Nephron progenitor cell (in vitro differentiated cells): ENCODE measurements around the gene CFAP251.
A peak's percentile ranks its signal among the peaks of the same experiment; 100 is the strongest.
"Not testable (repeated sequence)": the region's sequence is repeated elsewhere in the genome, so short reads cannot be mapped to it uniquely, and the experiment has no call there.

Source experiments
- DNase-seq: peaks from one replicate; pipeline ENCODE4 v3.0.0; 2021
- H3K27ac Mint-ChIP-seq: 2 replicates; pipeline ENCODE4 v1.8.0; 2021; ENCODE audit warnings: mild to moderate bottlenecking, moderate library complexity, mixed read lengths
- H3K27me3 Mint-ChIP-seq: 2 replicates; pipeline ENCODE4 v1.8.0; 2021; ENCODE audit warnings: mild to moderate bottlenecking, low read depth, mixed read lengths; ENCODE audit not compliant: poor library complexity
- H3K36me3 Mint-ChIP-seq: 2 replicates; pipeline ENCODE4 v1.8.0; 2021; ENCODE audit warnings: low read depth, mixed read lengths
- H3K4me1 Mint-ChIP-seq: 2 replicates; pipeline ENCODE4 v1.8.0; 2021; ENCODE audit warnings: mixed read lengths
- H3K4me3 Mint-ChIP-seq: 2 replicates; pipeline ENCODE4 v1.8.0; 2021; ENCODE audit warnings: mild to moderate bottlenecking, moderate library complexity, mixed read lengths
- H3K9me3 Mint-ChIP-seq: 2 replicates; pipeline ENCODE4 v1.8.0; 2021; ENCODE audit warnings: mild to moderate bottlenecking, moderate library complexity, mixed read lengths
- TF ChIP-seq, protein P1 (sequence below): fragments of 200-600 bp; sonication (generic); IDR thresholded peaks from 2 replicates; pipeline ENCODE4 v1.5.0; 2021; ENCODE audit warnings: antibody characterized with exemption

Gene CFAP251

DNA sequence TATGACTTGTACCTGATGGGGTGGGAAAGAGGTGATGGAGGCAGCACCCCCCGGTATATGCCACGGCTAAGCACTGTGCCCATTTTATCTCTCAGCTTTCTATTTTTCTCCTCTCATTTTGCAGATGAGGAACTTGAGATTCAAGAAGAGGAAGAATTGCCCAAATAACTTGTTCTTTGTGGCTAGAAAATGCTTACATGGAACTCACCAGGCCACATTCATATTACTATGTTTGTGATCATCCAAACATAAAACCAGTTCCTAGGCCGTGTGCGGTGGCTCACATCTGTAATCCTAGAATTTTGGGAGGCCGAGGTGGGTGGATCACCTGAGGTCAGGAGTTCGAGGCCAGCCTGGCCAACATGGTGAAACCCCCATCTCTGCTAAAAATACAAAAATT lies 44.3 kb upstream of the CFAP251 start:
- Mint-ChIP-seq H3K9me3 (no peaks in the 10 kb centered on the region), H3K36me3 (no peaks in the 10 kb centered on the region), H3K27me3 (peaks cover 4% of the 10 kb centered on the region), H3K4me3 (no peak overlapping the region), H3K27ac (no peak overlapping the region), H3K4me1 (peaks cover 16% of the 10 kb centered on the region)
- TF ChIP-seq, protein P1, sequence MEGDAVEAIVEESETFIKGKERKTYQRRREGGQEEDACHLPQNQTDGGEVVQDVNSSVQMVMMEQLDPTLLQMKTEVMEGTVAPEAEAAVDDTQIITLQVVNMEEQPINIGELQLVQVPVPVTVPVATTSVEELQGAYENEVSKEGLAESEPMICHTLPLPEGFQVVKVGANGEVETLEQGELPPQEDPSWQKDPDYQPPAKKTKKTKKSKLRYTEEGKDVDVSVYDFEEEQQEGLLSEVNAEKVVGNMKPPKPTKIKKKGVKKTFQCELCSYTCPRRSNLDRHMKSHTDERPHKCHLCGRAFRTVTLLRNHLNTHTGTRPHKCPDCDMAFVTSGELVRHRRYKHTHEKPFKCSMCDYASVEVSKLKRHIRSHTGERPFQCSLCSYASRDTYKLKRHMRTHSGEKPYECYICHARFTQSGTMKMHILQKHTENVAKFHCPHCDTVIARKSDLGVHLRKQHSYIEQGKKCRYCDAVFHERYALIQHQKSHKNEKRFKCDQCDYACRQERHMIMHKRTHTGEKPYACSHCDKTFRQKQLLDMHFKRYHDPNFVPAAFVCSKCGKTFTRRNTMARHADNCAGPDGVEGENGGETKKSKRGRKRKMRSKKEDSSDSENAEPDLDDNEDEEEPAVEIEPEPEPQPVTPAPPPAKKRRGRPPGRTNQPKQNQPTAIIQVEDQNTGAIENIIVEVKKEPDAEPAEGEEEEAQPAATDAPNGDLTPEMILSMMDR, result no peak
- no peak for DNase-seq

DNA sequence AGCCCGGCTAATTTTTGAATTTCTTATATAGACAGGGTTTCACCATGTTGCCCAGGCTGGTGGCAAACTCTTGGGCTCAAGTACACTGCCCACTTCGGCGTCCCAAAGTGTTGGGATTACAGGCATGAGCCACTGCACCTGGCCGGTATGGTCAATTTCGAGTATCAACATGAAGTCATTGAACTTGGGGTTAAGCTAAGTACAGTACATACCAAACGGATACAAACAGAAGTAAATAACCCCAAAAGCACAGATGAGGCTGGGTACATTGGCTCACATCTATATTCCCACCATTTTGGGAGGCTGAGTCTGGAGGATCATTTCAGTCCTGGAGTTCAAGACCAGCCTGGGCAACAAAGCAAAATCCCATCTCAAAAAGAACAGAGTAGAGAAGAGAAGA lies 42.8 kb upstream of the CFAP251 start:
- peaks cover 4% of the 10 kb centered on the region for H3K27me3 Mint-ChIP-seq
- H3K36me3 Mint-ChIP-seq, result no peaks in the 10 kb centered on the region
- no peak overlapping the region for H3K27ac Mint-ChIP-seq
- no peaks in the 10 kb centered on the region for H3K9me3 Mint-ChIP-seq
- no peak overlapping the region for H3K4me3 Mint-ChIP-seq
- TF ChIP-seq, protein P1, result no peak
- DNase-seq, result no peak
- peaks cover 16% of the 10 kb centered on the region for H3K4me1 Mint-ChIP-seq

DNA sequence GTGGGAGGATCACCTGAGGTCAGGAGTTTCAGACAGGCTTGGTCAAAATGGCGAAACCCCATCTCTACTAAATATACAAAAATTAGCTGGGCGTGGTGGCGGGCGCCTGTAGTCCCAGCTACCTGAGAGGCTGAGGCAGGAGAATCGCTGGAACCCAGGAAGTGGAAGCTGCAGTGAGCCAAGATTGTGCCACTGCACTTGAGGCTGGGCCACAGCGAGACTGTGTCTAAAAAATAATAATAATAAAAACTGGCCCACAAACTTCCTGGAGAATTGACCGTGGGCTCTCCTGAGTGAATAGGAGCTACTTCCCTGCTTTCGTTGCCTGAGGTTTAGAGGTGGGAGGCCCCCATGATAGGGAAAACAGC lies 42.3 kb upstream of the CFAP251 start:
- not testable (repeated sequence) for H3K27ac Mint-ChIP-seq, H3K36me3 Mint-ChIP-seq, H3K27me3 Mint-ChIP-seq, DNase-seq, H3K4me3 Mint-ChIP-seq, H3K9me3 Mint-ChIP-seq
- peaks cover 17% of the 10 kb centered on the region for H3K4me1 Mint-ChIP-seq

DNA sequence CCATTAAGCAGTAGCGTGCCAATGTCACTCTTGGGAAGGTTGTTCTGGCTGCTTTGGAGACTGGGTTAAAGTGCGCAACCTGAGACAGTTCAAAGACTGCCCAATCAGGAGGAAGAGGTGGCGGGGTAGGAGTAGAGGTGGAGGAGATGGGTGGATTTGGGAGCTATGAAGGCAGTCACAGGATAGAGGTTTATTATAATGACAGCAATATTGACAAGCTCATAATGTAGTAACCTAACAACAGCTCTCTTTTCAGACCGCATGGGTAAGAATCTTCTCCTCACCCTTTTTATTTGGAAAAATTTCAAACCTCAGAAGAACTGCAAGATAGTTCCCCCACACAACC lies 35.1 kb upstream of the CFAP251 start:
- Mint-ChIP-seq H3K4me3 (peak overlapping the region; percentile 39), H3K27me3 (peaks cover 2% of the 10 kb centered on the region), H3K27ac (peak overlapping the region; percentile 39), H3K9me3 (no peaks in the 10 kb centered on the region), H3K36me3 (no peaks in the 10 kb centered on the region), H3K4me1 (peaks cover 37% of the 10 kb centered on the region)
- no peak for DNase-seq
- TF ChIP-seq, protein P1, result no peak

DNA sequence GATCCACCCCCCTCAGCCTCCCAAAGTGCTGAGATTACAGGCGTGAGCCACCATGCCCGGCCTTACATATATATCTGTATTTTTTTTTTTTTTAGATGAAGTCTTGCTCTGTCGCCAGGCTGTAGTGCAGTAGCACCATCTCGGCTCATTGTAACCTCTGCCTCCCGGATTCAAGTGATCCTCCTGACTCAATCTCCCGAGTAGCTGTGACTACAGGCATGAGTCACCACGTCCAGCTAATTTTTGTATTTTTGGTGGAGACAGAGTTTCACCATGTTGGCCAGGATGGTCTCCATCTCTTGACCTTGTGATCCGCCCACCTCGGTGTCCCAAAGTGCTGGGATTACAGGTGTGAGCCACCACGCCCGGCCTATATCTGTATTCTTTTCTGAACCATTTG lies 33.3 kb upstream of the CFAP251 start:
- not testable (repeated sequence) for H3K27me3 Mint-ChIP-seq, H3K27ac Mint-ChIP-seq, DNase-seq, H3K9me3 Mint-ChIP-seq, H3K36me3 Mint-ChIP-seq, H3K4me3 Mint-ChIP-seq
- peaks cover 54% of the 10 kb centered on the region for H3K4me1 Mint-ChIP-seq

DNA sequence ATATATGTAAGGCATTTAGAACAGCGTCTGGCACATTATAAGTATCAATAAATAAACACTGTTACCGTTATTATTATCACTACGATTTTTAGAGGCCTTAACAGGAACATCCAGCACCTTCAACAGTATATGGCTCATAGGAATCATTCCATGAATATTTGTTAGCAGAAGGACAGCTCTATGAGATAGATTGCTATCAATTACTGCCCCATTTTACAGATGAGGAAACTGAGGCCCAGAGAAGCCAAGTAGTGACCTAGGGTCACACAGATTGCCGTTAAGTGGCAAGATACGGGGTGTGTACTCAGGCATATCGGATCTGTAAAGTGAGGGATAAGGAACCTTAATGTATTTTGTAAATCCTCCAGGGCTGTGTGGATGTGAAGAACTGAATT lies 30.3 kb upstream of the CFAP251 start:
- Mint-ChIP-seq H3K36me3 (peaks cover 6% of the 10 kb centered on the region), H3K4me1 (peaks cover 40% of the 10 kb centered on the region), H3K4me3 (peak overlapping the region; percentile 97), H3K9me3 (no peaks in the 10 kb centered on the region), H3K27me3 (peaks cover 2% of the 10 kb centered on the region), H3K27ac (peak overlapping the region; percentile 100)
- DNase-seq, result no peak
- TF ChIP-seq, protein P1, result no peak

DNA sequence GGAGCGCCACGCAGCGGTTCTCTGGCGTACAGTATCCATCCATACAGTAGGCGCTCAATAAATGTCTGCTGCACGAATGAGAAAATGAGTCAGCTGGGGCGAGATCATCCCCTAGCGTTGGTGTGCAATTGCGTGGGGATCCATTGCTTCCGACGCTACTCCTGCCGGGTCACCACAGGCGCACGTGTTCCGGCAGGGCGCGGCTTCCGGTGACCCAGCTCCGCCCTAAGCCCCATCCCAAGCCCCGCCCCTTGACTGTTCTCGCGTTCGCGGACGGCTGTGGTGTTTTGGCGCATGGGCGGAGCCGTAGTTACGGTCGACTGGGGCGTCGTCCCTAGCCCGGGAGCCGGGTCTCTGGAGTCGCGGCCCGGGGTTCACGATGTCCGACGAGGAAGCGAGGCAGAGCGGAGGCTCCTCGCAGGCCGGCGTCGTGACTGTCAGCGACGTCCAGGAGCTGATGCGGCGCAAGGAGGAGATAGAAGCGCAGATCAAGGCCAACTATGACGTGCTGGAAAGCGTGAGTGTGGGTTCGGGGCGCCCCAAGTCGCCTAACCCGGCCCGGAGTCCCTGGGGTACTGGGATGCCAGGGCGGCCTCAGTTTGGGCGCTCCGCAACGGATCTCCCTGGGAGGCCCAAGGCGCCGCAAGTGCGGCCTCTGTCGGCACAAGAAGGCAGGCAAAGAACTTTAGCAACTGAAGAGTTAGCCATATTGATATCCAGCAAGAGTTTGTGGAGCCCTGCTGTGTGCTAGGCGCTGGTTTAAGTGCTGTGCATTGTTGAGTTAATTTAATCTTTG lies 29.7 kb upstream of the CFAP251 start, which contains the start of gene PSMD9:
PSMD9 (plus strand) TSS at position 313 of the 796 bp plus-strand sequence; CDS start at position 380, 67 bp downstream.
- Mint-ChIP-seq H3K27me3 (peaks cover 2% of the 10 kb centered on the region), H3K4me1 (peaks cover 39% of the 10 kb centered on the region), H3K36me3 (peaks cover 6% of the 10 kb centered on the region), H3K4me3 (peak within 1 kb of the TSS; percentile 97), H3K27ac (peak within 1 kb of the TSS; percentile 100), H3K9me3 (no peaks in the 10 kb centered on the region)
- peak; percentile 98 for DNase-seq
- TF ChIP-seq, protein P1, result peak; percentile 56
